ENCODE data around the gene NOD1.
"Not testable (repeated sequence)": the region's sequence is repeated elsewhere in the genome, so short reads cannot be mapped to it uniquely, and the experiment has no call there.

The NOD1 gene

GRCh38 chr7:30511973-30512662 lies 33.5 kb upstream of the NOD1 start:
- H3K27ac Mint-ChIP-seq = no peak overlapping the region

DNA sequence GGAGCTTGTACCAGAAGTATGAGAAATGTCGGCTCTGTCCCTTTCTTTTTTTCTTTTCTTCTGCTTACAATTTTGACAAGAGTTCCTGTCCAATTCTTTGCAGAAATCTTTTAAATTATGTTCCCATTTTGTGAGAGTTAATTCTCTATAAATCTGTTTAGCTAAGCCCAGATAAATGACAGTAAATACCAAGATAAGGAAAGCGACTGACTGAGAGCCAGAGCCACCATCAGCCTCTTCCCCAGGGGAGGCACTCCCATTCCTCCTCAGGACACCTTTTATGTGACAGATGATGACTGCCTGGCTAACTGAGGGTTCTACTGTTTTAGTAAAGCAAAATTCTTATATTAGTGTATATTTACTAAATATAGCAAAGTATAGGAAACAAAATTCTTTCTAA lies 32.9 kb upstream of the NOD1 start:
- H3K27ac Mint-ChIP-seq = peak overlapping the region; percentile 28
- H3K4me1 Mint-ChIP-seq (ENCODE audit: low read depth) = no peaks in the 10 kb centered on the region
- intact Hi-C loops (cut with micrococcal nuclease) = no loop called here
- H3K27me3 Mint-ChIP-seq = no peaks in the 10 kb centered on the region
- peaks cover 15% of the 10 kb centered on the region for H3K36me3 Mint-ChIP-seq (ENCODE audit: low read depth)
- peaks cover 13% of the 10 kb centered on the region for H3K9me3 Mint-ChIP-seq
- H3K4me3 Mint-ChIP-seq = no peak overlapping the region

More at GRCh38 chr7:30511973-30512662, 33.5 kb upstream of the NOD1 start:
- peaks cover 10% of the 10 kb centered on the region for H3K9me3 Mint-ChIP-seq
- peaks cover 21% of the 10 kb centered on the region for H3K36me3 Mint-ChIP-seq (ENCODE audit: low read depth)
- H3K4me1 Mint-ChIP-seq (ENCODE audit: low read depth) = no peaks in the 10 kb centered on the region
- H3K27me3 Mint-ChIP-seq = no peaks in the 10 kb centered on the region
- no peak overlapping the region for H3K4me3 Mint-ChIP-seq
- intact Hi-C loops (cut with micrococcal nuclease) = no loop called here

- peaks cover 13% of the 10 kb centered on the region for H3K36me3 Mint-ChIP-seq (ENCODE audit: low read depth)
- H3K9me3 Mint-ChIP-seq = peaks cover 13% of the 10 kb centered on the region
- intact Hi-C loops (cut with micrococcal nuclease) = loop anchor here (1.0 kb wide), 1 partner anchor 54 kb away; no protein-coding TSS in a partner anchor
- no peak overlapping the region for H3K4me3 Mint-ChIP-seq
- no peaks in the 10 kb centered on the region for H3K27me3 Mint-ChIP-seq
- no peak overlapping the region for H3K27ac Mint-ChIP-seq
- no peaks in the 10 kb centered on the region for H3K4me1 Mint-ChIP-seq (ENCODE audit: low read depth)
Measured at GRCh38 chr7:30510124-30511075, 31.8 kb upstream of the NOD1 start.

- H3K36me3 Mint-ChIP-seq (ENCODE audit: low read depth) = peaks cover 18% of the 10 kb centered on the region
- H3K4me1 Mint-ChIP-seq (ENCODE audit: low read depth); H3K27me3 Mint-ChIP-seq; H3K4me3 Mint-ChIP-seq; intact Hi-C loops (cut with micrococcal nuclease); H3K27ac Mint-ChIP-seq: not testable (repeated sequence)
- peaks cover 13% of the 10 kb centered on the region for H3K9me3 Mint-ChIP-seq
Measured at GRCh38 chr7:30509171-30509857, 30.7 kb upstream of the NOD1 start.

DNA sequence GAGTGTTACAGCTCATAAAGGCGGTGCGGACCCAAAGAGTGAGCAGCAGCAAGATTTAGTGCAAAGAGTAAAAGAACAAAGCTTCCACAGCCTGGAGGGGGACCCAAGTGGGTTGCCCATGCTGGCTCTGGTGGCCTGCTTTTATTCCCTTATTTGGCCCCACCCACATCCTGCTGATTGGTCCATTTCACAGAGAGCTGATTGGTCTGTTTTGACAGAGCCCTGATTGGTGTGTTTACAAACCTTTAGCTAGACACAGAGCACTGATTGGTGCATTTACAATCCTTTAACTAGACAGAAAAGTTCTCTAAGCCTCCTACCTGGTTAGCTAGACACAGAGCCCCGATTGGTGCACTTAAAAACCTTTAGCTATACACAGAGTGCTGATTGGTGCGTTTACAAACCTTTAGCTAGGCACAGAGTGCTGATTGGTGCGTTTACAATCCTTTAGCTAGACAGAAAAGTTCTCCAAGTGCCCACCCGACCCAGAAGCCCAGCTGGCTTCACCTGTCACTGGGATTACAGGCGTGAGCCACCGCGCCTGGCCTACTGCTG lies 28.8 kb upstream of the NOD1 start:
- Mint-ChIP-seq H3K36me3 (ENCODE audit: low read depth) (peaks cover 14% of the 10 kb centered on the region), H3K9me3 (peaks cover 13% of the 10 kb centered on the region), H3K4me1 (ENCODE audit: low read depth) (peaks cover 17% of the 10 kb centered on the region)
- H3K27ac Mint-ChIP-seq; intact Hi-C loops (cut with micrococcal nuclease); H3K4me3 Mint-ChIP-seq; H3K27me3 Mint-ChIP-seq: not testable (repeated sequence)

GRCh38 chr7:30505174-30505697 lies 26.7 kb upstream of the NOD1 start:
- Mint-ChIP-seq H3K36me3 (ENCODE audit: low read depth) (peaks cover 14% of the 10 kb centered on the region), H3K27ac (peak overlapping the region; percentile 85), H3K9me3 (peaks cover 13% of the 10 kb centered on the region), H3K27me3 (no peaks in the 10 kb centered on the region), H3K4me1 (ENCODE audit: low read depth) (peaks cover 29% of the 10 kb centered on the region), H3K4me3 (peak overlapping the region; percentile 77)
- intact Hi-C loops (cut with micrococcal nuclease) = no loop called here

- H3K9me3 Mint-ChIP-seq = peaks cover 13% of the 10 kb centered on the region
- peak within 1 kb of the TSS; percentile 85 for H3K27ac Mint-ChIP-seq
- no peaks in the 10 kb centered on the region for H3K27me3 Mint-ChIP-seq
- peaks cover 30% of the 10 kb centered on the region for H3K4me1 Mint-ChIP-seq (ENCODE audit: low read depth)
- H3K4me3 Mint-ChIP-seq = peak within 1 kb of the TSS; percentile 77
- intact Hi-C loops (cut with micrococcal nuclease) = no loop called here
- peaks cover 18% of the 10 kb centered on the region for H3K36me3 Mint-ChIP-seq (ENCODE audit: low read depth)
Measured at GRCh38 chr7:30504301-30505173, 26.0 kb upstream of the NOD1 start, which contains the start of gene GGCT. TSS of gene GGCT (minus strand) at chr7:30504829. CDS start at chr7:30504709, 120 bp downstream.

DNA sequence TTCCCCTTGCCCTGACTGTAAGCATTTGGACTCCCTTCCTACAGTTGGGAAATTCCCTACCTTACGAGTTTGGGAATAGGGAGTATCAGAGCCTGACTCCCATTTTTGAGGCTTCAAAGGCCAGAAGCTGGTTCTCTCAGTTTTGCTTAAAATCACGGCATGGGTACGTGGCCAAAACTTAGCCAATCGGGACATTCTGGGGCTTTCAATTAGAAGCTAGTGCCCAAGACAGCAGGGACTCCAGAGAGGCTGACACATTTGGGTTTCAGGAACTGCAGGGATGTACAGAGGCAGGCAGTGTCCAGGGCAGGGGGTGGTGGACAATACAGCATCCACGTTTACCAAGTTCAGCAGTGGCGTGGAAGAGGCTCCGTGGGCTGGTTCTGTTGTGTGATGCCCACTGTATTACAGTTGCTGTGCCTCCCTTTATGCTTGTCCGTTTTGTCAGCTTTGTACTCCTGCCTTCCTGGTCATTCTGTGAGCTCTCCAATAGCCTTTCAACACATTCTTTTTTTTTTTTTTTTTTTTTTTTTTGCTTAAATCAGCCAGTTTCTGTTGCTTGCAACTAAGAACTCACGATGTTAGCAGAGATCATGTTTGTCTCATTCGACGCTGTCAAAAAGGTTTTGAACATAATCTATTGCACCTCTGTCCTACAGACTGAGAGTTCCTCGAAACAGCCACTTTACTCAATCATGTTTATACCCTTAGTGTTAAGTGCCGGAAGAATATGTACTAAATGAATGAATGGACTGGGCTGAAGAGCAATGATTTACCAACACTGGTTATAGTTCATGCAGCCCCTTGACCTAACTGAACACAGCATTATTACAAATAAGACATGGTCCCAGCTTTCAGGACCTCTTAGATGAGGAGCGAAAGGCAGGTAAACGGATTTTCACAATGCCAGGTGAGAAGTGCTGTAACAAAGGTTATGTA lies 25.0 kb upstream of the NOD1 start:
- Mint-ChIP-seq H3K27me3 (no peaks in the 10 kb centered on the region), H3K4me3 (peak overlapping the region; percentile 77), H3K4me1 (ENCODE audit: low read depth) (peaks cover 30% of the 10 kb centered on the region), H3K36me3 (ENCODE audit: low read depth) (peaks cover 28% of the 10 kb centered on the region), H3K9me3 (peaks cover 13% of the 10 kb centered on the region), H3K27ac (peak overlapping the region; percentile 85)
- intact Hi-C loops (cut with micrococcal nuclease) = no loop called here

- peaks cover 36% of the 10 kb centered on the region for H3K36me3 Mint-ChIP-seq (ENCODE audit: low read depth)
- no peak overlapping the region for H3K4me3 Mint-ChIP-seq
- H3K27ac Mint-ChIP-seq = no peak overlapping the region
- peaks cover 9% of the 10 kb centered on the region for H3K9me3 Mint-ChIP-seq
- peaks cover 30% of the 10 kb centered on the region for H3K4me1 Mint-ChIP-seq (ENCODE audit: low read depth)
- no peaks in the 10 kb centered on the region for H3K27me3 Mint-ChIP-seq
- intact Hi-C loops (cut with micrococcal nuclease) = no loop called here
Measured at GRCh38 chr7:30502470-30503251, 24.1 kb upstream of the NOD1 start.

- intact Hi-C loops (cut with micrococcal nuclease) = no loop called here
- no peak overlapping the region for H3K27ac Mint-ChIP-seq
- no peak overlapping the region for H3K4me3 Mint-ChIP-seq
Measured at GRCh38 chr7:30501264-30501663, 22.7 kb upstream of the NOD1 start.

GRCh38 chr7:30493228-30493627 lies 14.6 kb upstream of the NOD1 start:
- Mint-ChIP-seq H3K4me3 (no peak overlapping the region), H3K9me3 (peaks cover 18% of the 10 kb centered on the region), H3K36me3 (ENCODE audit: low read depth) (peaks cover 34% of the 10 kb centered on the region), H3K27ac (no peak overlapping the region), H3K27me3 (no peaks in the 10 kb centered on the region), H3K4me1 (ENCODE audit: low read depth) (no peaks in the 10 kb centered on the region)
- intact Hi-C loops (cut with micrococcal nuclease) = no loop called here

More at GRCh38 chr7:30501264-30501663, 22.7 kb upstream of the NOD1 start:
- Mint-ChIP-seq H3K4me1 (ENCODE audit: low read depth) (peaks cover 30% of the 10 kb centered on the region), H3K27me3 (no peaks in the 10 kb centered on the region), H3K36me3 (ENCODE audit: low read depth) (peaks cover 50% of the 10 kb centered on the region), H3K9me3 (no peaks in the 10 kb centered on the region)

All from dendritic cell treated with granulocyte-macrophage colony-stimulating factor and Interleukin-4, amounts not matched to agents 40 ng/mL and 50 ng/mL, for 4 days (primary cell).